Ishikawa (cell line): ENCODE results near the gene CFAP73.

Experiments used
- CEBPB ChIP-seq: IDR thresholded peaks from 2 replicates; pipeline ENCODE4 v1.6.1; 2012
- CREB1 ChIP-seq: IDR thresholded peaks from 2 replicates; pipeline ENCODE4 v1.6.1; 2012; ENCODE audit warnings: low read depth
- EGR1 ChIP-seq: IDR thresholded peaks from 2 replicates; pipeline ENCODE4 v1.6.1; 2012
- EP300 ChIP-seq: IDR thresholded peaks from 2 replicates; pipeline ENCODE4 v1.6.1; 2012; ENCODE audit warnings: borderline replicate concordance
- FOXM1 ChIP-seq: IDR thresholded peaks from 2 replicates; pipeline ENCODE4 v1.6.1; 2012; ENCODE audit warnings: low read depth, borderline replicate concordance
- MAX ChIP-seq: IDR thresholded peaks from 2 replicates; pipeline ENCODE4 v1.6.1; 2012
- NFIC ChIP-seq: IDR thresholded peaks from 2 replicates; pipeline ENCODE4 v1.6.1; 2012
- RAD21 ChIP-seq: IDR thresholded peaks from 2 replicates; pipeline ENCODE4 v1.6.1; 2012; ENCODE audit warnings: low read depth
- REST ChIP-seq: IDR thresholded peaks from 2 replicates; pipeline ENCODE4 v1.6.1; 2012; ENCODE audit warnings: low read depth, mild to moderate bottlenecking
- TAF1 ChIP-seq: IDR thresholded peaks from 2 replicates; pipeline ENCODE4 v1.6.1; 2012; ENCODE audit warnings: low read depth, mild to moderate bottlenecking
- TCF12 ChIP-seq: IDR thresholded peaks from 2 replicates; pipeline ENCODE4 v1.6.1; 2012; ENCODE audit warnings: low read depth
- TEAD4 ChIP-seq: IDR thresholded peaks from 2 replicates; pipeline ENCODE4 v1.6.1; 2012
- USF1 ChIP-seq: IDR thresholded peaks from 2 replicates; pipeline ENCODE4 v1.6.1; 2012
- YY1 ChIP-seq: IDR thresholded peaks from 2 replicates; pipeline ENCODE4 v1.6.1; 2012; ENCODE audit warnings: low read depth
- ZBTB7A ChIP-seq: IDR thresholded peaks from 2 replicates; pipeline ENCODE4 v1.6.1; 2012; ENCODE audit warnings: low read depth

CFAP73 gene

GRCh38 chr12:113111247-113111646, 38.3 kb upstream of the CFAP73 start:
- TF ChIP-seq EP300 (no peak), USF1 (no peak), TEAD4 (no peak)

GRCh38 chr12:113112043-113112899, 37.3 kb upstream of the CFAP73 start:
- no peak for TF ChIP-seq MAX
- TF ChIP-seq USF1 = no peak
- no peak for TF ChIP-seq TCF12
- no peak for TF ChIP-seq NFIC
- no peak for TF ChIP-seq REST
- no peak for TF ChIP-seq EGR1
- TF ChIP-seq CREB1 = no peak
- no peak for TF ChIP-seq FOXM1
- TF ChIP-seq EP300 = no peak
- no peak for TF ChIP-seq YY1
- no peak for TF ChIP-seq RAD21

- TF ChIP-seq NFIC (no peak), EGR1 (no peak), TCF12 (no peak), CREB1 (no peak), CEBPB (no peak), YY1 (no peak), TAF1 (no peak), ZBTB7A (no peak), RAD21 (no peak), TEAD4 (no peak), FOXM1 (no peak), USF1 (no peak), MAX (no peak)
Observed at GRCh38 chr12:113113397-113113796, 36.1 kb upstream of the CFAP73 start.

- TF ChIP-seq CREB1 (no peak), NFIC (no peak), EP300 (no peak), FOXM1 (no peak), YY1 (no peak), TCF12 (no peak), RAD21 (no peak), TEAD4 (no peak), TAF1 (no peak), ZBTB7A (no peak), MAX (no peak)
Observed at GRCh38 chr12:113114447-113115178, 34.9 kb upstream of the CFAP73 start.

GRCh38 chr12:113115455-113116126, 33.9 kb upstream of the CFAP73 start:
- TF ChIP-seq FOXM1 (no peak), EGR1 (no peak), TEAD4 (no peak)

- TF ChIP-seq TAF1 = no peak
- TF ChIP-seq TCF12 = no peak
- TF ChIP-seq REST = no peak
- TF ChIP-seq MAX = 0 out of 2 replicates have a peak, but pooled peaks have one; percentile 21
Observed at GRCh38 chr12:113116875-113117274, 32.6 kb upstream of the CFAP73 start.
